GM23338 (cell line): ENCODE results near the gene TNPO1. TPM values are rescaled to one million over a fixed set of nuclear protein-coding genes. Genes with fewer than 3 reads are reported as not detected.

Experiments
- microRNA-seq: library from miRNA; unstranded; fragments of <30 nt; microRNA quantifications from one replicate; pipeline ENCODE4, GENCODE V29; 2017
- polyA plus RNA-seq: library from polyadenylated mRNA; unstranded; fragments of >200 nt; fragmentation: Nextera tagmentation; extraction: Ambion mirVana; gene quantifications from 2 replicates; pipeline ENCODE4 v1.2.1, GENCODE V29; 2016
- small RNA-seq: library from RNA; depleted of rRNA; stranded (forward); fragments of <200 nt; gene quantifications from one replicate; pipeline ENCODE3, GENCODE V24; 2014; ENCODE audit warnings: low replicate concordance
- total RNA-seq: library from RNA; depleted of rRNA; stranded (reverse); fragments of >200 nt; shearing (Covaris generic); gene quantifications from 2 replicates; pipeline ENCODE4 v1.2.3, GENCODE V29; 2014; rRNA removed

The TNPO1 gene
- total and polyA plus RNA-seq, 2 experiments from 2014 or later, result 117 to 197 TPM

Small RNAs within 50 kb of the gene (microRNA-seq; reads per million reads assigned to microRNA genes)
- 1.1 reads per million for gene MIR4804

Small RNAs within 50 kb of the gene (small RNA-seq; reads per million reads assigned to genes)
- gene MIR4804 (not detected), gene RF00019 (not detected)

Other genes with a start within 250 kb of the TNPO1 start
- 8.4 and 10.9 TPM in 2 replicates for gene FCHO2, start 139.4 kb downstream of the TNPO1 start, total RNA-seq
- 6.4 and 10.1 TPM in 2 replicates for gene FCHO2, start 139.4 kb downstream of the TNPO1 start, polyA plus RNA-seq